ENCODE data around the gene ABCC3.

DNA sequence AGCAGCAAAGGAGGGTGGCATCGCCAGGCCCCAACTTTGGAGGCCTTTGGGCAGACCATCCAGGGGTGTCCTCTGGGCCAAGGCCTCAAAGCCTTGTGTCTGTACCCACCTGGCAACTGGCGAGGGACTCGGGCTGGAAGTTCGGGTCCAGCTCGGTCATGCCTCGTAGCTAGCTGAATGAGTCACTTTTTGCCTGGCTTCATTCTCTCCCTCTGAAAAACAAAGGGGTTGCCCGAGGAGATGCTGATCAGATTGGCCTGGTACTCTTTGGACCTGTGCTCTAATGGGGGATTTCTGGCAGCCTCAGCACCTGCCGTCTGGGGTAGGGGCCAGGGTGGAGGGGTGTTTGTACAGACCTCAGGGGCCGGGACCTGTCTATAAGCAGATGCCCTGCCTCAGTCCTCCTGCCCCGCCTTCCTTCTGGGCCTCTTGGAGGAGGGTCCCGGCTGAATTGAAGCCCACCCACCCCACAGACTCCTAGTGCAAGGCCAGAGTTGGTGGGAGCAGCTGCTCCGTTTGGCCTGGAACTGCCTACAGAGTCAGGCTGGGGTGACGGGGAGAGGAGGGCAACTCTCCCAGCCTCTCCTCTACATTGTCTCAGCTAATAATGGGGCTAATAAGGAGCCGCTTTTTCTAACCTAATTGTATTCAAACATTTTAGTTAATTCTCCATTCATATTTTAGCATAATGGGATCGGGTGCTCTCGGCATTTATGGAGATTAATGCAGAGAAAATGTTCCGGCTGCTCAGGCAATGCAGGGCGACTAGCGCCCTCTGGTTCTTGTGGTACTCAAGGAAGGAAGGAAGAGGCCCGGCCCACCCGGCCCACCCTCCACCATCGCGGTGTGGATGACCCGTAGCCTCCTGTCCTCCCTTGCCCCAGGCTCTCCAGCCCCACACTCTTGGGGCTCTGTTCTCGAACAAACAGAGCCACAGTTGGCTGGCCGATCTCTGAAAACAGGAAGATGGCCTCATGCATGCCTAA is 21.4 kb upstream of the ABCC3 start:
- no peak for TF ChIP-seq CTCF (IDR thresholded peaks at IDR 0.05)
- no peak for TF ChIP-seq POLR2A (IDR thresholded peaks at IDR 0.05)

Data from Peyer's patch (tissue), 4 donors.